ENCODE measurements around the gene ENTHD1. TPM values are rescaled to one million over a fixed set of nuclear protein-coding genes. Genes with fewer than 3 reads are reported as not detected.
"Not testable (repeated sequence)": the region's sequence is repeated elsewhere in the genome, so short reads cannot be mapped to it uniquely, and the experiment has no call there.

ENTHD1 gene
- total RNA-seq, 2 donors from 2014 or later = 0.46 to 0.77 TPM

DNA sequence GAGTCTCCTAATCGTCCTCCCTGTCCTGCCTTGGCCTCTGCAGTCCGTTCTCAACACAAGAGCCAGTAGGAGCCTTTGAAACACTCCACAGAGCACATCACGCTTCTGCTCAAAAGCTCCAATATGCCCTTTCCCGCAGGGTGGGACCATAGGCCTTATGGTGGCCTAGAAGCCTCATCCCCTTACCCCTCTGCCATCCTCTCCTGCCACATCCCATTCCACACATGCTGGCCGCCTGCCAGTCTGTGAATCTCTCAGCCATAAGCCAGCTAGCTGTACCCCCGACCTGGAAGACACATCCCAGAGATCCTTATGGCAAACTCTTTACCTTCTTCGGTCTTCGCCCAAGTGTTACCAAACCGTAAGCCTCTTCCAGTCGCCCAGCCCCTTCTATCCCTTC, 157.8 kb downstream of the ENTHD1 start:
- Mint-ChIP-seq H3K9me3 (peaks cover 2% of the 10 kb centered on the region in 2 donors), H3K27ac (no peak overlapping the region), H3K36me3 (ENCODE audit: insufficient read depth in 2 of 2) (peaks cover 1 to 2% of the 10 kb centered on the region in 2 donors), H3K4me1 (ENCODE audit: low read depth) (no peaks in the 10 kb centered on the region), H3K4me3 (no peak overlapping the region), H3K27me3 (ENCODE audit: low read depth) (peaks cover 8% of the 10 kb centered on the region)
- ATAC-seq (replicated peaks in 1 of 2) = no peak
- no peak for DNase-seq

DNA sequence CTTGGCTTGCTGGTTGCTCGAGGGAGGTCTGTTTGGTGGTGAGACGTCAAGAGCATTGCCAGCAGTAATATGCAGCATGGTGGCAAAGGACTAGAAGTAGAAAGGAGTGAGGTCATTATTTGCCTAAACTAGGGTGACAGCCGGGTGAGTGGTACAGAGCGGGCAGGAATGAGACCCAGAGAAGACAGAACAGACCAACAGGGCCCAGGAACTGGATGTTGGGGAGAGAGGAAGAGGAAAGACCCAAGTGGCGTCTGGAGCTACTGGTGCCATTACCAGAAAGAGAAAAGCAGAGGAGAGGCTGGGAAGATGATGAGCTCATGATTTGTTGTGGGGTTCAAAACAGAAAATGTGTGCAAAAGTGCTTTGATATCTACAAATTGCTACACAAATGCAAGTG, 158.7 kb downstream of the ENTHD1 start:
- H3K9me3 Mint-ChIP-seq = peaks cover 2% of the 10 kb centered on the region in 2 donors
- DNase-seq (no peak), ATAC-seq (replicated peaks in 1 of 2) (no peak)
- H3K27ac Mint-ChIP-seq = no peak overlapping the region
- peaks cover 1 to 2% of the 10 kb centered on the region in 2 donors for H3K36me3 Mint-ChIP-seq (ENCODE audit: insufficient read depth in 2 of 2)
- peaks cover 8% of the 10 kb centered on the region for H3K27me3 Mint-ChIP-seq (ENCODE audit: low read depth)
- no peak overlapping the region for H3K4me3 Mint-ChIP-seq
- no peaks in the 10 kb centered on the region for H3K4me1 Mint-ChIP-seq (ENCODE audit: low read depth)

DNA sequence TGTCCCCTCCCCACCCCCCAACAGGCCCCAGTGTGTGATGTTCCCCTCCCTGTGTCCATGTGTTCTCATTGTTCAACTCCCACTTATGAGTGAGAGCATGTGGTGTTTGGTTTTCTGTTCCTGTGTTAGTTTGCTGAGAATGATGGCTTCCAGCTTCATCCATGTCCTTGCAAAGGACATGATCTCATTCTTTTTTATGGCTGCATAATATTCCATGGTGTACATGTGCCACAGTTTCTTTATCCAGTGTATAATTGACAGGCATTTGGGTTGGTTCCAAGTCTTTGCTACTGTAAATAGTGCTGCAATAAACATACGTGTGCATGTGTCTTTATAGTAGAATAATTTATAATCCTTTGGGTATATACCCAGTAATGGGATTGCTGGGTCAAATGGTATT, 159.5 kb downstream of the ENTHD1 start:
- not testable (repeated sequence) for H3K4me1 Mint-ChIP-seq (ENCODE audit: low read depth); H3K4me3 Mint-ChIP-seq; ATAC-seq (replicated peaks in 1 of 2); H3K27me3 Mint-ChIP-seq (ENCODE audit: low read depth); H3K9me3 Mint-ChIP-seq; H3K36me3 Mint-ChIP-seq (ENCODE audit: insufficient read depth in 2 of 2); DNase-seq; H3K27ac Mint-ChIP-seq

DNA sequence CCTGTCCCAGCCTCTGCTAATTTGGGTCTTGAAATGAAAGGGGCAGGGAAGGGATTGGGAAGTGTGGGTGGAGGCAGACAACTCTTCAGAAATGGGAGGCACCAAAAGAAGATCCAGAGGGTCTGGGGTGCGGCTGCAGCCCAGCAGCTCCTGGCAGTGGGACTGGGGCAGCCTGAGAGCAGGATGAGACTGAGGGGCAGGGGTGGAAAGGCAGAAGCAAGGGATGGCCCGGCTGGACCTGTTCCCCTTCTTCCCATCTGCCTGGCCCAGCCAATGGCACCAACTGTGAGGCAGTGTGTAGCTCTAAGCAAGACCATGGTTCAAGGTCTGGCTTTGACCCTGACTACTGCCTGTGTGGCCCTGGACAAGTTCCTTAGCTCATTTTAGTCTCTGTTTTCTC, 160.4 kb downstream of the ENTHD1 start:
- H3K9me3 Mint-ChIP-seq = no peaks in the 10 kb centered on the region
- no peak overlapping the region for H3K4me3 Mint-ChIP-seq
- no peaks in the 10 kb centered on the region for H3K4me1 Mint-ChIP-seq (ENCODE audit: low read depth)
- no peak overlapping the region for H3K27ac Mint-ChIP-seq
- H3K27me3 Mint-ChIP-seq (ENCODE audit: low read depth) = peaks cover 8% of the 10 kb centered on the region
- H3K36me3 Mint-ChIP-seq (ENCODE audit: insufficient read depth in 2 of 2) = no peaks in the 10 kb centered on the region
- DNase-seq (no peak), ATAC-seq (replicated peaks in 1 of 2) (no peak)

DNA sequence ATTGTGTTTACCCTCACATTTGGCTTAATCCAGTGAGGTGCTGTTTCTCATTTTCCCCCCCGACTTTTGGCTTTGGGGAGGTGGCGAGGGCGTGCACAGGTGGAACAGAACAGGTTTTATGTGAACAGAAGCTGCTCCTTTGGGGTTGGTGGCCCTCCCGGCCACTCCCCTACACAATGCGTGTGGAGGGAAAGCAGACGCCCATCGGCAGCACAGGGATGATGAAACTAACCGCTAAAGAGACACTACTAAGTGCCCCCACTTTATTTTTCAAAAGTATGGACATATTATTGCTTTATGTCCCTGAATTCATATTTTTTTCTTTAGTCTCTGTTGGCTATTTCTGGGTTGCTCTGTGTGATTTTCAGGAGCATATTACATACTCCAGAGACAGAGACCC, 160.9 kb downstream of the ENTHD1 start:
- H3K4me1 Mint-ChIP-seq (ENCODE audit: low read depth) = no peaks in the 10 kb centered on the region
- no peak for DNase-seq
- H3K9me3 Mint-ChIP-seq = no peaks in the 10 kb centered on the region
- H3K27me3 Mint-ChIP-seq (ENCODE audit: low read depth) = peaks cover 8% of the 10 kb centered on the region
- H3K4me3 Mint-ChIP-seq = no peak overlapping the region
- H3K27ac Mint-ChIP-seq = no peak overlapping the region
- no peaks in the 10 kb centered on the region for H3K36me3 Mint-ChIP-seq (ENCODE audit: insufficient read depth in 2 of 2)
- ATAC-seq (replicated peaks in 1 of 2) = no peak

DNA sequence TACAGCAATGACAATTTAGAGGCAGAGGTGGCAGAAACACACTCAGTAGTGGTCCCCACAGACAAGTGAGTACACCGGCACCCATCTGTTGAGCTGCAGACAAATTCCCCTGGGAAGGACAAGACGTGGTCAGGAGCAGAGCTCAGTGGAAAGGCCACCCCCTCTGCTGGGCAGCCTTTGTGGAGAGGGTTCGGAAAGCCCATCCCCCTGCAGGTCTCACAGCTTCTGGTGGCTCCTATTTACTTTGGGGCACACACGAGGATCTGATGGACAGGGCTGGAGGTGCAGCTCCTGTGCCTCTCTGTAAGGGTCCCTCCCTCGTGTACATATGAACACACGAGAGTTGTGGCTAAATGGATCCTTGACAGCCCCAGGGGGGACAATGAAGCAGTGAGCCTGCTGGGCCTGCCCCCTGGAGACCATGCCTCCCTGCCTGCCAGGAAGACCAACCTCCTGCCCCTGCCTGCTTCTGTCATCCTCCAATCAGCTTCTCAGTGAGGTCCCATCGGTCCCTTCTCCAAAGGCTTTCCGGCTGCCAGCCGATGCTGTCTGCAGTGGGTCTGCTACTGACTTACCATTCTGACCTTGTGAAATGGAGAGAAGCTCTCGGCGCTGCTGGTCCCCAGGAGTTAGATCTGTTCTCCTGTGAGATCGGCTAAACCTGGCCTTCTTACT, 161.5 kb downstream of the ENTHD1 start:
- DNase-seq (no peak), ATAC-seq (replicated peaks in 1 of 2) (no peak)
- Mint-ChIP-seq H3K4me3 (no peak overlapping the region), H3K27ac (no peak overlapping the region), H3K9me3 (no peaks in the 10 kb centered on the region), H3K4me1 (ENCODE audit: low read depth) (no peaks in the 10 kb centered on the region), H3K36me3 (ENCODE audit: insufficient read depth in 2 of 2) (no peaks in the 10 kb centered on the region), H3K27me3 (ENCODE audit: low read depth) (peaks cover 8% of the 10 kb centered on the region)

DNA sequence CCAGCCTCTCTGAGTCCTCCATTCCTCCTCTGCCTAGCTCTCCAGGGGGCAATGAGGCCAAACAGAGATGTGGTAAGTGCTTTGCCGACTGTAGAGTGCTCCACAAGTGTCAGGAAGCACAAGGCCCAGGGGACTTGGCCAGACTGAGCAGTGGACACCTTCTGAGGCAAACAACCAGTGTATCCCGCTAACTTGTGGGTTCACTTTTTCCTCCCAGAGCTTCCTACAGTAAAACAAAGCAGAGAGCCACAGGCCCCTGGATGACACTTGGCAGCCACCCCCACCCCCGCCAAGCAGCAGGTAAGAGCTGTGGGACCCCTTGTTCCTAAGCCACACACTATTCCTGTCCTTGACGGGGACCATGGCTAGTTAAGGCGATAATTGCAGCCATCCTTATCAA, 162.1 kb downstream of the ENTHD1 start:
- Mint-ChIP-seq H3K27ac (no peak overlapping the region), H3K4me3 (no peak overlapping the region), H3K9me3 (no peaks in the 10 kb centered on the region), H3K4me1 (ENCODE audit: low read depth) (no peaks in the 10 kb centered on the region), H3K27me3 (ENCODE audit: low read depth) (peaks cover 8% of the 10 kb centered on the region), H3K36me3 (ENCODE audit: insufficient read depth in 2 of 2) (no peaks in the 10 kb centered on the region)
- DNase-seq (no peak), ATAC-seq (replicated peaks in 1 of 2) (no peak)

DNA sequence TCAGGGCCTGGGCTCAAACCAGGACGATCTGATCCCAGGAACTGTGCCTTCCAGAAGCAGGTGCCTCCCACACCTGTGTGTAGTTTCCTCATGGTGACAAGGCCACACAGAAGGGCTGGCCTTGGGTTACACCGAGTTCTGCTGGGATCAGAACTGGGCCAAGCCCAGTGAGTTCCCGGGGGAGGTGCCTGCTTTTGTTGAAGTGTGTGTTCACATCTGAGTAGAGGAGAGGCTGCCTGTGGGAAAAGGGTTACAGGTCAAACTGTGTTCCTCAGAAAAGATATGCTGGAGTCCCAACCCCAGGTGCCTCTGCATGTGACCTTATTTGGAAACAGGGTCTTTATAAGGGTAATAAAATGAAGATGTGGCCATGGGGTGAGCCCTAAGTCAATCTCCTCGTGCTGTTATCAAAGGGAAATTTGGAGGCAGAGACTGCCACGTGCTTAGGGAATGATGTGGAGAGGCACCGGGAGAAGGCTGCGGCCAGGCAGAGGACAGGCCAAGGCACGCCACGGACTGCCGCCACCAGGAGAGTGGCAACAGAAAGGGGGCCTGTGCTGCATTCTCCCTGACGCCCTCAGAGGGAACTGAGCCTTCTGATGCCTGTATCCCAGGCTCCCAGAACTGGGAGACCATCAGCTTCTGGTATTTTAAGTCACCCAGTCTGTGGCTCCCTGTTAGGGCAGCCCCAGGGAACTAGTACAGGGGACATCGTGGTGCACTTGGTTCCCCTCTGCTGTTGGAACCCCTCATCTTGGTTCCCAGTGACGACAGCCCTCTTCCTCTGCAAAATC, 164.2 kb downstream of the ENTHD1 start:
- no peak overlapping the region for H3K27ac Mint-ChIP-seq
- H3K4me3 Mint-ChIP-seq = no peak overlapping the region
- no peak for ATAC-seq (replicated peaks in 1 of 2)
- H3K36me3 Mint-ChIP-seq (ENCODE audit: insufficient read depth in 2 of 2) = no peaks in the 10 kb centered on the region
- no peaks in the 10 kb centered on the region for H3K27me3 Mint-ChIP-seq (ENCODE audit: low read depth)
- no peaks in the 10 kb centered on the region for H3K4me1 Mint-ChIP-seq (ENCODE audit: low read depth)
- no peaks in the 10 kb centered on the region for H3K9me3 Mint-ChIP-seq
- no peak for DNase-seq

DNA sequence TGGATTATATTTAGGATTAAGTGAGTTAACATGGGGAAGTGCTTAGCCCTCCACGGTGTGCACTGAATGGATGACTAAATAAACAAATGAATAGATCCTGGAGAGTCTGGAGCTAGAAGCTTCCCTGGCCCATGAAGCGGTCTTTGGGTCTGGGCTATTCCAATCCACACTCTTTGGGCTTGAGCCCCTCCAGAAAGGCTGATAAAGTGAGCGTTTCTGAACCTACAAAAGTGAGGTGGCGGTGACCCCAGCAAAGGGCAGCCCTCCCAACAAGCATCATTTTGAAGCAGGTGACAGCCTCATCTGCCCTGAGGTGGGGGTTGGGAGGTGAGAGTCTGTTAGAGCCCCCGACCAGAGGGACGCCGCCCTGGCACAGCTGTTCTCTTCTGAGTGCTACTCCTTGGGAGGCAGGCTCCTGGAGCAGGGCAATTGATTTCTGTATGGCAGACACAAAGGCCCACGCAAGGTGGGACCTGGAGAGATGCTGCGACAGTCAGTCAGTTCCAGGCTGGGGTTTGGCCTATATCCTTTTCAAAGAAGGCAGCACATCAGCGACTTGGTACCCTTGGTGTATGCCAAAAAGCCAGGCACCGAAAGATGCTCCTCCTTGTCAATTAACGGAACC, 165.2 kb downstream of the ENTHD1 start:
- no peaks in the 10 kb centered on the region for H3K36me3 Mint-ChIP-seq (ENCODE audit: insufficient read depth in 2 of 2)
- no peak for DNase-seq
- H3K4me1 Mint-ChIP-seq (ENCODE audit: low read depth) = no peaks in the 10 kb centered on the region
- no peaks in the 10 kb centered on the region for H3K27me3 Mint-ChIP-seq (ENCODE audit: low read depth)
- H3K9me3 Mint-ChIP-seq = no peaks in the 10 kb centered on the region
- ATAC-seq (replicated peaks in 1 of 2) = no peak
- H3K4me3 Mint-ChIP-seq = no peak overlapping the region
- no peak overlapping the region for H3K27ac Mint-ChIP-seq

DNA sequence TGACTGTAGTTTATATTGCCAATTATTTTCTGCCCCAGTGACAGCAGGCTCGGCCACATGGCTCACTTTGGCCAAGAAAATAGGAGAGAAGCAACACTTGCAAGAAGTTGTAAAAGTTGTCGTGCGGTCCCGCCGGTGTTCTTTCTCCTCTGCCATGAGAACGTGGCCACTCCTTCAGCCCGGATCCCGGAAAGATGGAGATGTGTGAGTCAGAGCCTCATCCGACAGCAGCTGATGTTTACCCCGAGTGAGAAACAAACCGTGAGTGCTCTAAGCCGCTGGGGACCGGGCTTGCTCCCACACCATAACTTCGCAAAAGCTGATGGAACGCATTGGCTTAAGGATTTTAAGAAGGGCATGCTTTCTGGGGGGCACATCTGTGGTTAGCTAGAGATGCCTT, 166.0 kb downstream of the ENTHD1 start:
- Mint-ChIP-seq H3K9me3 (no peaks in the 10 kb centered on the region), H3K27me3 (ENCODE audit: low read depth) (no peaks in the 10 kb centered on the region), H3K4me3 (no peak overlapping the region), H3K36me3 (ENCODE audit: insufficient read depth in 2 of 2) (no peaks in the 10 kb centered on the region), H3K27ac (no peak overlapping the region), H3K4me1 (ENCODE audit: low read depth) (no peaks in the 10 kb centered on the region)
- no peak for DNase-seq
- no peak for ATAC-seq (replicated peaks in 1 of 2)

DNA sequence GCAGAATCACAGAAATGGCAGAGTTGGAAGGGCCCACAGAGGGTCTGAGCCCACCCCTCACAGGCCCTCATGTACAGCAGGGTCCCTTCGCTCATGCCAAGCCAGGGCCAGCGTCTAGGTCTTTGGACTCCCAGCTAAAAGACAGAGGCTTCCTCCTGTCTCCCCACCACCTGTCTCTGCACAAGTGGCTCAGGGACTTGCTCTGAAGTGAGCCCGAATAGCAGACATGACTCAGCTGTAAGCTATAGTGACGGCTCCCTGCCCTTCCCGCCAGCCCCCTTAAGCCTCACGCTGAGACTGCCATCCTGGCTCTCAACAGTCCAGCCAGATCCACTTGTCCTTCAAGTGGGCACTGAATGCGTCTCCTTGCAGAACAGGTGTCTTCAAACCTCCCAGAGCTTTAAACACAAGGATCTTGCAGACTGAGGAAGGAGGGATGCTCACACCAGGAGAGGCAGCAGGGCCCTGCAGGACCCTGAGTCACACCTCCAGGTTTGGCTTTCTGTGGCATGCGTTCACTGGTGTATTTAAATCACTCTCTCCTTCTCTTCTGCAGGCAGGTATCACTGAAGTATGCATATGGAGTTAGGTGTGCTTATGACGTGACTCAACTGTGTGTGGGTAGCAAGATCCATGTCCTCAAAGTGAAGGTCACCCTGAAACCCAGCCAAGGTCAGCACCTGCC, 168.1 kb downstream of the ENTHD1 start:
- Mint-ChIP-seq H3K27me3 (ENCODE audit: low read depth) (no peaks in the 10 kb centered on the region), H3K9me3 (peaks cover 1 to 2% of the 10 kb centered on the region in 2 donors), H3K36me3 (ENCODE audit: insufficient read depth in 2 of 2) (no peaks in the 10 kb centered on the region), H3K27ac (no peak overlapping the region), H3K4me1 (ENCODE audit: low read depth) (peaks cover 16% of the 10 kb centered on the region), H3K4me3 (no peak overlapping the region)
- DNase-seq (no peak), ATAC-seq (replicated peaks in 1 of 2) (no peak)

DNA sequence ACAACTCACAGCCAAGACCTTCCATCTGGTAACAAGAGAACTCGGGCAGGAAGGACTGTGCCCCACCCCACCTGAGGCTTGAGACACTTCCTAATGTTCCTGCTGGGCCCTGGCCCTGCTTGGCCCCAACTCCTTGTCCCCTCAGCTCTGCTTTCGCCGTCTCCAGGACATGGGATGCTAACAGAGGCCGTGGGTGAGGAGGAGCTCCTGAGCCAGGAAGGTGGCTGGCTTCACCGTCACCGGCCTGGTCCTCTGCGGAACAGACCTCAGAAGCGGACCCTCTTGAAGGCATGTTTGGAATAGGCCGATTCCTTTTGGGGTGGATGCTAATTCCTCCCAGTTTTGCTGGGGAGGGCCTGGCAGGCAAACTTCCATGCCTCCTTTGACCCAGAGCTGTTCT, 168.7 kb downstream of the ENTHD1 start:
- peaks cover 16% of the 10 kb centered on the region for H3K4me1 Mint-ChIP-seq (ENCODE audit: low read depth)
- ATAC-seq (replicated peaks in 1 of 2) (no peak), DNase-seq (no peak)
- H3K27ac Mint-ChIP-seq = no peak overlapping the region
- no peaks in the 10 kb centered on the region for H3K27me3 Mint-ChIP-seq (ENCODE audit: low read depth)
- H3K4me3 Mint-ChIP-seq = no peak overlapping the region
- peaks cover 1 to 2% of the 10 kb centered on the region in 2 donors for H3K9me3 Mint-ChIP-seq
- no peaks in the 10 kb centered on the region for H3K36me3 Mint-ChIP-seq (ENCODE audit: insufficient read depth in 2 of 2)

DNA sequence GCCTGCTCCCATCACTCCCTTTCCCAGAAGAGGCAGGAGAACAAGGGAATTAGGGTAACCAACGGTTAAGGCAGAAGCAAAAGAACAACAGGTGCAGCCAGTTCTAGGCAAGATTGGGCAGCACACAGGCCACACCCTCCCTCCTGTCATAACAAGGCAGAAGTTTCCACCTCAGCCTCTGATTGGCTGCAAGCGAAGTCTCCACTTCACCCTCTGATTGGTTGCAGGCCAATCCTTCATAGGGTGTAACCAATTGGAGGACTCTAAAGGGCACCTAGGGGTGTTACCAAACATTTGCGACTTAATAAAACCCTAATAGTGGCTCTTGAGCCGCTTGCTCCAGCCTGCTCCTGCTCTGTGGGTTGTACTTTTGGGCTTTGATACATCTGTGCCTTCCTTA, 169.2 kb downstream of the ENTHD1 start:
- peaks cover 1 to 2% of the 10 kb centered on the region in 2 donors for H3K9me3 Mint-ChIP-seq
- no peaks in the 10 kb centered on the region for H3K27me3 Mint-ChIP-seq (ENCODE audit: low read depth)
- no peak overlapping the region for H3K4me3 Mint-ChIP-seq
- H3K27ac Mint-ChIP-seq = no peak overlapping the region
- peaks cover 16% of the 10 kb centered on the region for H3K4me1 Mint-ChIP-seq (ENCODE audit: low read depth)
- DNase-seq = no peak
- no peaks in the 10 kb centered on the region for H3K36me3 Mint-ChIP-seq (ENCODE audit: insufficient read depth in 2 of 2)
- ATAC-seq (replicated peaks in 1 of 2) = no peak
